ENCODE results near the gene NLGN1. TPM values are rescaled to one million over a fixed set of nuclear protein-coding genes. Genes with fewer than 3 reads are reported as not detected.

Gene NLGN1
- total RNA-seq, 1 experiment from 2014 or later: 5.2 TPM

DNA sequence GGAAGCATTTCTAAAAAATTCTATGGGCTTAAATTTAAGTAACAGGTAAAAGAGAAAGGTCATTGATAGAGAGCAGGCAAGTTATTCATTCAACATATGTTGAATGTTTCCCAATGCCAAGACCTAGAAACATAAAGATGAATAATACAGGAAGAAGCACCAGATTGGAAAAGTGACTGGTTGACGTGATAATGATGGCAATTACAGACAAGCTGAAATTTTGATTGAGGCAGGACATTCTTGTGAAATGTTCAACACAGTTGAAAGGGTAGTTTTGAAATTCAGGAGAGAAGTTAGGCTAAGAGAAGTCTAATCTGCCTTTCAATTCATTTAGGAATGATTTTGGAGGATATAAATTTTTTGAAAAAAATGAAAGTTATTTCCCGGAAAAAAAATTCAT is 925.2 kb downstream of the NLGN1 start:
- Histone ChIP-seq H3K56ac (ENCODE audit: insufficient read length, low read depth, low read length) (no peak overlapping the region), H3K4ac (ENCODE audit: low read depth, low read length) (no peak overlapping the region), H3K9me3 (ENCODE audit: control insufficient read depth, low read depth, low read length) (no peaks in the 10 kb centered on the region), H3K4me2 (ENCODE audit: insufficient read depth, insufficient read length, low read length) (no peak overlapping the region), H3K4me1 (ENCODE audit: insufficient read depth, low read length) (no peaks in the 10 kb centered on the region), H3K18ac (ENCODE audit: insufficient read length, low read depth, low read length) (no peak overlapping the region), H2AFZ (ENCODE audit: low read length) (no peak overlapping the region), H3K9ac (ENCODE audit: extremely low read depth, insufficient read length, low read length) (no peak overlapping the region), H3K79me1 (ENCODE audit: insufficient read depth, low read depth, low read length, poor library complexity, severe bottlenecking) (no peaks in the 10 kb centered on the region), H3K14ac (ENCODE audit: insufficient read depth, low read length) (no peak overlapping the region), H2BK5ac (ENCODE audit: insufficient read length, low read length) (no peak overlapping the region), H4K91ac (ENCODE audit: insufficient read length, low read depth, low read length) (no peak overlapping the region), H4K20me1 (ENCODE audit: control insufficient read depth, insufficient read depth, insufficient read length) (no peaks in the 10 kb centered on the region), H2BK120ac (ENCODE audit: low read depth, low read length, poor library complexity, severe bottlenecking) (no peak overlapping the region), H3K27ac (ENCODE audit: insufficient read length, low read depth, low read length) (no peak overlapping the region), H3K23me2 (ENCODE audit: insufficient read length, low read depth, low read length, poor library complexity, severe bottlenecking) (no peaks in the 10 kb centered on the region), H3K79me2 (ENCODE audit: insufficient read depth, low read length) (no peaks in the 10 kb centered on the region), H4K5ac (ENCODE audit: insufficient read length, low read depth, low read length) (no peak overlapping the region), H4K8ac (replicated peaks; ENCODE audit: insufficient read length, low read depth, low read length) (no peak overlapping the region), H2BK20ac (ENCODE audit: low read depth, low read length, poor library complexity, severe bottlenecking) (no peak overlapping the region), H3K23ac (ENCODE audit: insufficient read length, low read depth, low read length) (no peak overlapping the region), H2BK15ac (ENCODE audit: low read depth, low read length) (no peak overlapping the region), H3T11ph (ENCODE audit: low read length) (no peak overlapping the region), H3K27me3 (ENCODE audit: insufficient read depth, low read length) (no peaks in the 10 kb centered on the region), H2BK12ac (ENCODE audit: insufficient read length, low read depth, low read length) (no peak overlapping the region), H2AK5ac (ENCODE audit: insufficient read length, low read length) (no peak overlapping the region)
- peaks cover 14 to 16% of the 10 kb centered on the region in 2 experiments for H3K9me3 Mint-ChIP-seq
- peaks cover 28 to 34% of the 10 kb centered on the region in 2 experiments for H3K4me1 Mint-ChIP-seq
- no peak overlapping the region for H3K4me3 Mint-ChIP-seq
- no peaks in the 10 kb centered on the region for H3K27me3 Mint-ChIP-seq (ENCODE audit: low read depth)
- H3K36me3 Mint-ChIP-seq (ENCODE audit: insufficient read depth in 1 of 3, low read depth in 3 of 3): peaks cover 0 to 18% (median 12%) of the 10 kb centered on the region in 3 experiments; a peak in 6 of 7 replicates
- no CpG with 5 or more reads among the region's 2 CpGs for WGBS (ENCODE audit: extremely low coverage, insufficient read length, low lambda C conversion rate)
- no peak for DNase-seq
- TF ChIP-seq, protein P1, sequence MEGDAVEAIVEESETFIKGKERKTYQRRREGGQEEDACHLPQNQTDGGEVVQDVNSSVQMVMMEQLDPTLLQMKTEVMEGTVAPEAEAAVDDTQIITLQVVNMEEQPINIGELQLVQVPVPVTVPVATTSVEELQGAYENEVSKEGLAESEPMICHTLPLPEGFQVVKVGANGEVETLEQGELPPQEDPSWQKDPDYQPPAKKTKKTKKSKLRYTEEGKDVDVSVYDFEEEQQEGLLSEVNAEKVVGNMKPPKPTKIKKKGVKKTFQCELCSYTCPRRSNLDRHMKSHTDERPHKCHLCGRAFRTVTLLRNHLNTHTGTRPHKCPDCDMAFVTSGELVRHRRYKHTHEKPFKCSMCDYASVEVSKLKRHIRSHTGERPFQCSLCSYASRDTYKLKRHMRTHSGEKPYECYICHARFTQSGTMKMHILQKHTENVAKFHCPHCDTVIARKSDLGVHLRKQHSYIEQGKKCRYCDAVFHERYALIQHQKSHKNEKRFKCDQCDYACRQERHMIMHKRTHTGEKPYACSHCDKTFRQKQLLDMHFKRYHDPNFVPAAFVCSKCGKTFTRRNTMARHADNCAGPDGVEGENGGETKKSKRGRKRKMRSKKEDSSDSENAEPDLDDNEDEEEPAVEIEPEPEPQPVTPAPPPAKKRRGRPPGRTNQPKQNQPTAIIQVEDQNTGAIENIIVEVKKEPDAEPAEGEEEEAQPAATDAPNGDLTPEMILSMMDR (conservative IDR thresholded peaks at IDR 0.05): no peak
- H3K27ac Mint-ChIP-seq: no peak overlapping the region

Measured in H9 (cell line).